GM19468 (cell line): ENCODE measurements around the gene CLCN3.
"Not testable (repeated sequence)": the region's sequence is repeated elsewhere in the genome, so short reads cannot be mapped to it uniquely, and the experiment has no call there.

Experiments used
- ATAC-seq: cut with Tn5 transposase; IDR thresholded peaks from one replicate; pipeline ENCODE4 v1.9.1; 2021; ENCODE audit warnings: mild to moderate bottlenecking, moderate library complexity, moderate number of reproducible peaks; ENCODE audit not compliant: unreplicated experiment; ENCODE audit errors: extremely low read depth

The CLCN3 gene

GRCh38 chr4:169678951-169679591 is 58.7 kb downstream of the CLCN3 start:
- ATAC-seq = not testable (repeated sequence)

- ATAC-seq = no peak
Measured at GRCh38 chr4:169682372-169683047, 62.1 kb downstream of the CLCN3 start.

DNA sequence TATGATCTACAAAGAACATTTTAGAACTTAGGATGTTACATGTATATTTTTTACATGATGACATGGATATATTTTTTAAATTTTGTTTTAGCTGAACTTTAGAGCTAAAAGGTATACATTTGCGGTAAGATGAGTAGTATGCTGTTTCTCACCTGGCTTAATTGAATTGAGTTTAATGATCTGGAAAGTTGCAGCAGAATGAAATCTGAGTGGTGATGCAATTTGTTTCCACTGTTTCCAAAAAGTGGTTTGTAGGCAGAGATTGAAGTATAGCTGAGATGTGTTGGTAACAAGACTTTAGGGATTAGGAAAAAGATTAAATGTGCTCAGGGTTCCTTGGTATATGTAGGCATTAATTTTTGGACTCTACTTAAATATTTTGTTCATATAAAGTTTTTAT is 69.3 kb downstream of the CLCN3 start:
- no peak for ATAC-seq

- ATAC-seq = no peak
Measured at GRCh38 chr4:169690787-169691186, 70.4 kb downstream of the CLCN3 start.

DNA sequence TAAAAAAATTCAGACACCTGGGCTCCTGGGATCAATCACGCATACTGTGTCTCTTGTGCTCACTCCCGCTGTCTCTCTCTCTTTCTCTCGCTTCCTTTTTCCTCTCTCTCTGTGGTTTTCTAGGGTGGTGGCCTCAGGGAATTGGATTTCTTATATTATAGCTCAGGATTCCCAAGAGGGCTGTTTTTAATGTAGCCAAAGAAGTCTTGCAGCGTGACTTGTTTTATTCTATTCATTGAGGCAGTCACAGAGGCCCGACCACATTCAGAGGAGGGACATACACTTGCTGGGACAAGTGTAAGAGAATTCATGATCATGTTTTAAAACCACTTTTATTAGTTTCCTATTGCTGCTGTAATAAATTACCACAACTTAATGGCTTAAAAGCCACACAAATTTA is 78.0 kb downstream of the CLCN3 start:
- ATAC-seq = no peak

DNA sequence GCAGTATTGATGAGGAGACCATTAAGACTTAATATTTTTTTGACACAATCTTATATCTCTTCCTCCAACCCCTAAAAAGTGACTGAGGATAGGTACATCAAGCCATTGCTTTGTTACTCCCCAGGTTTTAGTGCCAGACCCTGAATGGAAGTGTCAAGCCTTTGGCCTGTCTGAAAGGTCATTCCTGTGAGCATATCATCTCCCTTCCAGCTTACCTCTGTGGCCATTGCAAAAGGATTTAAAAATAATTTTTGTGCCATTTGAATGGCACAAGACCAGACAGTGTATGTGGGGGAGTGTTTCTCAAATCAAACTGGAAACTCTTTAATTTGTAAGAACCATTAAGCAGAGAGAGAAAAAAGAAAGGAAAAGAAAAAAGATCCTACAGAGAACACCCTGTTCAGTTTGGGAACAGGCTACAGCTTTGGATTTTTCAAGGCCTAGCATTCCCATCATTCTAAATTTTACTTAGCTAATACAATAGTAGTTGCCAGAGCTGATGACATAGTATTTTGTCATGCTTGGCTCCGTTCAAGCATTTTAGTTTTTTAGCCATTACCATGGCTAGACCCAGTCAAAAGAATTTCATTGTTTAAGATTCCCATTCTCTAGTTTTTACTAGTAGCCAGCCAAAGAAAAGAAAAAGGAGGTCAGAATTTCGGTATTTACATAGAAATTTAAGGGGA is 87.7 kb downstream of the CLCN3 start:
- no peak for ATAC-seq

DNA sequence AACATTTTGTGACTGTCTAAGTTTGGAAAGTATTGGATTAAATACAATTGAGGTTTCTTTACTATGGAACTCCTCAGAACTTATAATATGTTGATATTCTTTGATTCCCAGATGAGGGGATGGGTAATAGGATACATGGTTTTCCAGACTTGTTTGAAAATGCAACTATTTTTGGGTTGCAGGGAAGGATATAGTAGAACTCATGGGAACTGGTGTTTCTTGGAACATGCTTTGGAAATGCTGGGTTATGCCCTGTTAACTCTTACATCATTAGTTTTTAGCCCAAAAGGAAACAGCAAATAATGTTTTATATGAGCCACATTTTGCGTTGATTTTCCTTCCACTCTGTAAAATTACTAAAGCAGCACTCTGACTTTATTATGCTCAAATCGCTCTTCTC is 95.4 kb downstream of the CLCN3 start:
- no peak for ATAC-seq

- ATAC-seq = no peak
Measured at GRCh38 chr4:169716677-169717076, 96.3 kb downstream of the CLCN3 start.

DNA sequence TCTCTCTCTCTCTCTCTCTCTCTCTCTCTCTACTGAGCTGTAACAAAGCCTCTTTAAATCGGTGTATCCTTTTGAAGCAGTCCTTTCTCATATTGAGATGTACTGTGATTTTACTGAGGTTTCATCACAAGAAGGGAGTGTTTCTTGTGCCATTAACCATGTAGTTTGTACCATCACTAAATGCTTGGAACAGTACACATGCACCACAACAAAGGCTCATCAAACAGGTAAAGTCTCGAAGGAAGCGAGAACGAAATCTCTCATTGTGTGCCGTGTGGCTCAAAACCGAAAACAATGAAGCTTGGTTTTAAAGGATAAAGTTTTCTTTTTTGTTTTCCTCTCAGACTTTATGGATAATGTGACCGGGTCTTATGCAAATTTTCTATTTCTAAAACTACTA is 100.2 kb downstream of the CLCN3 start:
- no peak for ATAC-seq

GRCh38 chr4:169723207-169723965 is 103.0 kb downstream of the CLCN3 start:
- ATAC-seq = no peak

- ATAC-seq = no peak
Measured at GRCh38 chr4:169724260-169724659, 103.9 kb downstream of the CLCN3 start.

- ATAC-seq = no peak
Measured at GRCh38 chr4:169727616-169728015, 107.2 kb downstream of the CLCN3 start.

- ATAC-seq = no peak
Measured at GRCh38 chr4:169730564-169730963, 110.2 kb downstream of the CLCN3 start.

DNA sequence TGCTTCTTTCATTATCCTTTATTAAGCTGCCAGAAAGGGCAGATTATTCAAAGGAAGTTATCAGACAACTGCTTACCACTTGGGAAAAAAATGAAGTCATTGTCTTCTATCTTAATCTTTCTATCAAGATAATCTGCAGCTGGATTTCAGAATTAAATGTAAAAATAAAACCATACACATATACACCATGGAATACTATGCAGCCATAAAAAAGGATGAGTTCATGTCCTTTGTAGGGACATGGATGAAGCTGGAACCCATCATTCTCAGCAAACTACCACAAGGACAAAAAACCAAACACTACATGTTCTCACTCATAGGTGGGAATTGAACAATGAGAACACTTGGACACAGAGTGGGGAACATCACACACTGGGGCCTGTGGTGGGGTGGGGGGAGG is 118.2 kb downstream of the CLCN3 start:
- not testable (repeated sequence) for ATAC-seq

GRCh38 chr4:169741569-169741968 is 121.2 kb downstream of the CLCN3 start:
- ATAC-seq = no peak

GRCh38 chr4:169744601-169745000 is 124.2 kb downstream of the CLCN3 start:
- ATAC-seq = no peak

- ATAC-seq = no peak
Measured at GRCh38 chr4:169745291-169745690, 124.9 kb downstream of the CLCN3 start.

- no peak for ATAC-seq
Measured at GRCh38 chr4:169756971-169757574, 136.7 kb downstream of the CLCN3 start.

DNA sequence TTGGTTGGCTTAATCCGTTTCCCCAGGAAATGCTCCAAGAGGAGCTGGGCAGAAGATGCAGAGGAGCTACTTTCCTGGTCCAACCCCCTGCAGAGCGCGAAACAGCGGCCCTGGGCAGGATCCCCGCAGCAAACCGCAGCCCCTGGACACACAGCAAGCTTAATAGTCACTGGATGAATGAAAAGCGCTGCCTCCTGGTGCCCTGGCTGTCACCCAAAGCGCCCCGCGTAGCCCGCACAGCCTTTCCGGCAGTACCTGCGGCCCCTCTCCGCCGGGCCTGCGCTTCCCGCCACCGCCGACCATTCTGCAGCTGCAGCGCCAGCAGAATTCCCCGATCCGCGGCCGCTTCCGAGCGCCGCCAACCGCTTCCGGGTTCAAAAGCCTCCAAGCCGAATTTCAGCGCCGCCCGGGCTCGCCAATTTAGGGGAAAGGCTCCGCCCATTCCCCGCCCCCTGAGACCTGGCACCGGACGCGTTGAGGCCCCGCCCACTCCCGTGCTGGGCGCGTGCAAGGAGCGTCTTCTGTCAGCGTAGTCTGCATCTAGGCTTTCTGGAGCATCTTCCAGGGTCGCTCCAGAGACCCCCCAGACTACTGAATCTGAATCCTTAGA is 137.3 kb downstream of the CLCN3 start, which contains the start of gene HPF1:
Gene HPF1, minus strand, starts transcription at position 370 of the 610 bp plus-strand sequence. Its CDS starts 67 bp downstream, at position 303.
- peak; percentile 94 for ATAC-seq
